RPMI8226 (cell line): Measurements from ENCODE around the gene DNAL1.

Experiments
- DNase-seq: peaks from one replicate; pipeline ENCODE4 v3.0.0-alpha.2; 2015

Gene DNAL1

DNA sequence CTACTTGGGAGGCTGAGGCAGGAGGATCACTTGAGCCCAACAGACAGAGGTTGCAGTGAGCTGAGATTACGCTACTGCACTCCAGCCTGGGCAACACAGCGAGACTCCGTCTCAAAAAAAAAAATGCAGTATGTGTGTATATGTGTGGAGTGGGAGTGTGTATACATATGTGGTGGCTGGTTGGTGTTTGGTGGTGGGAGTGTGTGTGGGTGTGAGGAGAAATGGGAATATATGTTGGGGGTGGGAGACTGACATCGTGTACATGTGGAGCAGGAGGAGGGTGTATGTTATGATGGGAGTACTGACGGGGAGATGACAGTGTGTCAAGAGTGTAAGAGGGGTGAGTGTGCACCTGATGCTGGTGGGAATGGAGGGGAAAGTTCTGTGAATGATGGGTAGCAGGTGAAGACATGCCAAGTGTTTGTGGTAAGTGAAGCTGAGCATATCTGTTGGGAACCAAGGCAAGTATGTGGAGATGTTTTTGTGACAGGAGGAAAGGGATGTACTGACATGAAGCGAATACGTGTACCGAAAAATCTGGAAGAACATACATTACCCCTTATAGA is 65.2 kb downstream of the DNAL1 start:
- no peak for DNase-seq

DNA sequence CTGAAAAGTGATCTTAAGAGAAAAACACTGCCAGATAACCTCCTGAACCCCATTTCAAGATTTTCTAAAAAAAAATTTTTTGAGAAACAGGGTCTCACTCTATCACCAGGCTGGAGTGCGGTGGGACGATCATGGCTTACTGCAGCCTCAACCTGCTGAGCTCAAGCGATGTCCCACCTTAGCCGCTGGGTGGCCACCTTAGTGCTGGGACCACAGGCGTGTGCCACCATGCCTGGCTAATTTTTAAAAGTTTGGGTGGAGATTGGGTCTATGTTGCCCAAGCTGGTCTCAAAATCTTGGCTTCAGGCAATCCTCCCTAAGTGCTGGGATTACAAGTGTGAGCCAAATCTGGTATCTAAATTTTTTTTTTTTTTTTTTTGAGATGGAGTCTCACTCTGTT is 66.0 kb downstream of the DNAL1 start:
- DNase-seq = no peak

DNA sequence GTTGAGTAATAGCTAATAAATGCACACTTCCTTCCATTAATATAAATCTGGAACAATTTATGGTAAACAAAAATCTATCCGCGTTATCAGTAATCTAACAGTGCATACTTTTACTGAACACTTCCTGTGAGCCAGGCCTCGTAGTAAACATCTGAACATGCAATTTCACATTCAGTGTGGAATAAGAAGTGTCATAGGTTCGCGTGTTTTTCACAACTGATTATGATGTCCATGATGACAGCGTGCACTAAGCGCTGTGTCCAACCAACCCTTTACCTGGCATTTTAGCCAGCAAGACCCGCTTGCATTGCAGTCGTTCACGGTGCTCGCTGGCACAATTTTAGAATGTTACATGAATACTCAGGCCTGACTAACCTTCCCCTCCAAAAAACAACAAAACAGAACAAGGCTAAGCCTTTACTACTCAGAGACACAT is 67.3 kb downstream of the DNAL1 start:
- no peak for DNase-seq

DNA sequence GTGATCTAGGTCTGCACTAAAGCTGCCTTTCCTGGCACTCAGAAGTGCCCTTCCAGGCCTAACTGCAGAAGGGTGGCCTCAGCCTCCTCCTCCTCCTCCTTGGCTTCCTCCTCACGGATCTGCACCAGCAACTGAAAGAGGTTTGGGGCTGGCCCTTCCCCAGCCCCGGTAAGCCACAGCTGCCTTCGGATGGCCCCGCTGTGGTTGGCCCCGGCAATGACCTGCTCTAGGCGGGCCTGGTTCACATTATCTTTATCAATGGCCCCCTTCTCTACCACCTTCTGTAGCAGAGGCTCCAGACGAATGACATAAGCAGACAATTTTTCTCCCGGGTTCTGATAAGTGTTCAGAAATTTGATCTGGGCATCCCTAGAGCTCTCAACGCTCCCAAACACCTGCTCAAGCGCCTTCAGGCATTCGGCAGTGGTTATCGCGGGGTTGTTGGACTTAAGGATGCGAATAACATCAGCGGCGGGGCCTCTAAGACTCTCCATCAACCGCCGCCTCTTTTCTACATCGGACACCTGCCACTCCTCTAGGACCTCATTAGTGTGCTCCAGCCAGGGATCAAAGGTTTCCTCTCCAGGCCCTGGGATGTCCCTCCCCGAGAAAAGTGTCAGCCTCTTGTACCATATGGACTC is 67.9 kb downstream of the DNAL1 start:
- no peak for DNase-seq

DNA sequence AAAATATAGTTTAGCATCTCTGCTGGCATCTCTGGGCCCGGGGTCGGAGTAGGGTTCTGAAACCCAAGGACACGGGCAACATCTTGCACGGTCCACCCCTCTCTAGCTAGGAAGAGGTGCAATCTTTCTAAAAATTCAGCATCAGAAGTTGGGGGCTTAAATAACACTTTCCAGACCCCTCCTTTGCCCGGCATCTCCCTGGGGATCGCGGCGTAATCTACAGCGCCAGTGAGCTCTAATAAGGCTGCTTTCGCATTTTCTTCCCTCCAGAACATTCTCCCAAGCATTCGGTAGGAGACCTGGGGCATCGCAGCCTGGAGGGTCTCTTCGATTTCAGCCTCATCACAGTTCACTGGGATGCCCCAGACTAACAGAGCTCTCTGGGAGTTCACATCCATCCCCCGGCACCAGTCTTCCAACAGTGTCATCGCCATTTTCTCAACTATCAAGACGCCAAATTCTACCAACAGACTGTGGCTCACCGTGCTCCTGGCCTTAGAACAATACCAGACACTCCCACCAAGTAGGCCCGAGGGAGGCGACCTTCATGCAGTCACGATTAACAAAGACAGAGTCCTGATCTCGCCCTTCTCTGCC is 68.5 kb downstream of the DNAL1 start:
- DNase-seq = no peak

DNA sequence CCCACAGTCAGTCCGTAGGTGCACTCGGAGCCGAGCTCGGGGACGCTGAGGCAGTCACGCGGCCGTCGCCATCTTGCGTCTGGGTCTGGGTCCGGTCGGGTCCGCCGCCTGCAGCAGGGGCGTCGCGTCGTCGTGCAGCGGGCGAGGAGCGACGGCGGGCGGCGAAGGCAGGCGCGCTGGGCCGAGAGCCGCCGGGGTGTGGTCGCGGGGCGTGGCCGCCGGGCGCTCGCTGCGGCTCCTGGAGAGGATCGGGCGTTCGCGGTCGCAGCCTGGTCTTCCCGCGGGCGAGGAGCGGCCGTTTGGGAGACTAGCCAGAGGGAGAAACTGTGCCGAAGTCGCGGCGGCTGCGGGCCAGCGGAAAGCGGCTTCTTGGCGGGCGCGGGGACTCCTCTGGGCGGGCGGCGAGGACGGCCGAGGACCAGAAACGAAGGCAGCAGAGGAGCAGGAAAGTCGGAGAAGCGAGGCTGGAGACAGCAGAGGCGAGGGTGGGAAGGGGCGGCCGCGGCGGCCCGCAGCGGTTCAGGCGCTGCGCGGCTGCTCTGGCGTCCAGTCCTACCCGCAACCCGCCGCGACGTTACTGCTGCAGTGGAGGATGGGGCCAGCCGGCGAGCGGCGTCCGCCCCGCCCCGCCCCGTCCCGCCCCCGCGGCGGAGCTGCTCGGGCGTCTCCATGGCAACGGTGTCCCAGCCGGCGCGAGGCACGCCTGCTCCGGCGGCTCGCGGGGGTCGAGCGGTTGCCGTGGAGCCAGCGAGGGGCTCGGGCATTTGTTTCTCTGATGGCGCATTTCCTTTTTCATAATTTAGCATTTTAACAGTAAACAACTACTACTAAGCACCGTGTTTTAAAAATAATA is 69.2 kb downstream of the DNAL1 start, which contains the start of gene PNMA1:
Gene PNMA1 (minus strand): TSS at position 582 of the 853 bp plus-strand sequence. CDS start 745 bp downstream, outside the sequence.
- DNase-seq = peak; percentile 81

DNA sequence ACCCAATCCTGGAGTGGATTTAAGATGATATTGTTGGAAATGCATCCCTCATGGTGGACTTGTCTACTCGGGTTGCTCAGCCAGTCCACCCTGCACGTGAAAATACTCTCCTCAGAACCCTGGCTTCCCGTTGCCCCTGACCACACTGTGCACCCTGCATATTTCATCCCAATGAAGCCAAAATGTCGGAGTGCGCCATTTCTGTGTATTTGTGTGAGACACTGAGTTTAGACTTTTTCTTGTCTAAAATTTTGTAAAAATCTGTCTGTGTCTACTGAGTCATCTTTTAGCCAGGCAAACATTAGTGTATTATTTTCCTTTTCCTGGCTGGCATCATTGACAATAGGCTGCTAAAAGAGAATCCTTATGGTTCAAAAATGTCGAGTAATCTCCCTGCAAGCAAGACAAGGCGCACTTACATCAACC is 69.9 kb downstream of the DNAL1 start:
- no peak for DNase-seq

DNA sequence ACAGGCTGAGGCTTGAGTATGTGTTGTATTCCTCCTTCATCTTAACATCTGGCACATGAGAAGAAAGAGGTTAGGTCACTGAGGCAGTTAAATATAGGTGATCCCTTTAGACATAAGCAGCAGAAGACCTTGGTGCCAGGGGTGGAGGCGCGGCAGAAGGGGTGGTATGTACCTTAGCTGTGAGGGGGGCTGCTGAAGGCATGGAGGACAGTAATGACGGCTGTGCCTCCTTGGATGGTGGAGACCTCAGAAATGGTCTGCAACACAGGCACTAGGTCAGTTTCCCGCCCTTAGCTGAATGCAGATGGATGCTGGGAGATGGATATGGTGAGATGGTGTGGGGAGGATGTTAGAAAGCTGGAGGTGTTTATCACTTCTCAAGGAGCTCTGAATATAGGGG is 70.9 kb downstream of the DNAL1 start:
- no peak for DNase-seq

DNA sequence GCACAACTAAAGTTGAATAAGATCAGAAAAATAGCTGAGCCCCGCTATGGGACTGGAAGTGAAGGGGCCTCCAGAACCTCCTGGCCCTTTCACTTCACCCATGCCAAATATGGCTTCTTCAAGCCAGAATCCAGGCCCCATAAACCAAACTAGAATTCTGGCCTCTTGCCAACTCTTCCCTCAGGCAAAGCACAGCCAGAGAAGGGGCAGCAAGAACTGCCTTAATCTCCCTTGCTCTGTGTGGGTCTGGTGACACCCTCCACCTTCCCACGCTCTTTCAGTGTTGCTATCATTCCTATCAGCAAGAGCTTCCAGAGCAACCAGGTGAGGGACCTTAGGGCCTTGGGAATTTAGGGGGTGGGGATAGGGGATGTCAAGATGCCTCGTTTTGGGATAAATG is 72.5 kb downstream of the DNAL1 start:
- DNase-seq = no peak

DNA sequence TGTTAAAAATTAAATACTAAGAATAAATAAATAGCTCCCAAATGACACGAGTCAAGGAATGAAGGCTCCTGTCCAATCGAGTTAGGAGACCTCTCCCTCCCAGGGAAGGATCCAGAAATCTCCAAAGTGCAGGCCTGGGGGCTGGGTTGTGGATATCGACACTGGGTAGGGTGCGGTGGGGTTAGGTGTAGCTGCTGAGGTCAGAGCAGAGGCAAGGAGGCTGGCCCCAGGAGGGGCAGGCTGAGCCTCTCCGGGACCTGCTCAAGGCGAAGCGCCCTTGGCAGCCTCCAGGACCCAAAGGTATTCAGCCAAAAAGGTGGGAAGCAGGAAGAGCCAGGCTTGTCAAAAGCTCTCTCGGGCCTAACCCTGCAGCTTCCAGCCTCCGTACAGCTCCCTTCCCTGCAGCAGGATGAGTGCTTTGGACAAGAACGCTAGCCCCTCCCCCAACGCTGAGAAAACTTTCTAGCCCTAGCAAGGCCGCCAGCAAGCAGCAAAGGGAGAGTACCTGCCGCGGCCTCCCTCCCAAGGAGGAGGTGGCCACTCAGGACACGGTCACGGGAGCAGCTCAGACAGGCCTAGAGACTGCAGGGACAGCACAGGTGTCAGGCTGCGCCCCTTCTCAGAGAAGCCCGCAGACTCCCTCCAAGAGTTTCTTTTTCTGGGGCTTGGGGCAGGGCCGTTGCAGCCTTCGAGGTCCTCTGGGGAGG is 73.1 kb downstream of the DNAL1 start:
- DNase-seq = no peak

DNA sequence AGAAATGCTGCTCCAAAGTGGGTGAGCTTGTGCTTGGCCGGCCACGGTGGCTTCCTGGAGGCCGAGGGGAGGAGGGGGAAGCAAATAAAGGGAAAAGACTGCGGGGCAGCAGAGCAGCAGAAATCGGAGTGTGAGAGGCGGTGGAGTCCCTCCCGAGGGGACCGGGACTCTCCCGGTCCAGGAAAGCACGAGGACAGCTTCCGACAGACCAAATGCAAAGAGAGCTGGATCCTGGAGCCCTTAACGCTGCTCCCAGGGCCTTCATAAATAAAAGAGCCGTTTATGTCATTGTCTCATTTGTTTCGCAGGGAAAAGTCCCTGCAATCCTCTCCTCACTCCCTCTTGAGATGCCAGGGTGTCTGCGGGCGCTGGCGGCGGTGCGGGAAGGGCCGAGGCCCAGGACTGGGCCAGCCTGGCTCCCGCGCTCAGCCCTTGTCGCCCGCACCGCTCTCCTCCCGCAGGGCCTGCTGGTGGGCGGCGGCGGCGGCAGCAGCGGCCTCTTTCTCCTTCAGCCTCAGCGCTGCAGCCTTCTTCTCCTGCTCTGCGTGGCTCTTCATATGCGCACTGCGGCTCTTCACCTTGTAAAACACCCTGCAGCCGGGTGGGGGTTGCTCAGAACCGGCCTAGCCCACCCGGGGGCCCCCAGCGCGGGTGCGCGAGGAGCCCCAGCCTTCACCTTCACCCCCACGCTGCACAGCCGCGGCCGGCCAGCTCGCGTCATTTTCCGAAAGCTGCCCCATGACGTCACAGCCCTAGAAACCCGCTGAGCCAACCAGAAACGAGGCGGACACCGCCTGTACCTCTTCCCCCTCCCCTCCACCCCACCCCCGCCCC is 73.8 kb downstream of the DNAL1 start:
- no peak for DNase-seq

DNA sequence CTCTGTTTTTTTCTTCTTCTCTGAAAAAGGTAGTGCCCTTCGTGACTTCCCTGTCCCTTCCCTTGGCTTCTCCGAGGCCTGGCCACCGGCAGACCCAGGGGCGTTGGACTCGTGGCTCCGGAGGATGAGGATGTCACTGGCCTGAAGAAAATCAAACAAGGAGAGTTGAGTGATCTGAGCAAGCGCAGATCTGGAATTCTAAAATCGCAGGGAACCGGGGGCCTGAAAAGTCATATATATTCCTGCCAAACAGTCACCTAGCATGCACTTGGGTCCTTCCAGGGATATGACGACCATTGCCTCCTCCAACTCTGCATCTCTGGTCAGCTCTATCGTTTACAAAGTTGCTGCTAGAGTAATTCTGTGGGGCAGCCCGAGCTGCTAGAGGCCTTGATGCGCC is 74.6 kb downstream of the DNAL1 start:
- no peak for DNase-seq

DNA sequence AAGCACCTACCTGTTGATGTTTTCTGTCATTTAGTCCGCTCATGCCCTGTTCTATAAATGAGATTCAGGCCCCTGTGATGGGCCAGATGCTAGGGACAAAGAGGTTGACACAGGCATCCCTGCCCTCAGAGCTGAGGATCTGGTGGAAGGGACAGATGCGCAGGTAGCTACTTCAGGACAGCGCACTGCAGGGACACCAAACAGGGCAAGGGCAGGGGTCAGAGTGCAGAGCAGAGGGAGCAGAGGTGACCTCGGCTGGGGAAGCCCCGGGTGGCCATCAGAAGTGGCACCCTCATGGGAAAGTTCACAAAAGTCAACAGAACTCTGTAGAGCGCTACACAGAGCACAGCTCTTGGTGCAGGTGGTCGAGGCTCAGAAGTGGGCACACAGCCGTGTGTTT is 75.0 kb downstream of the DNAL1 start:
- DNase-seq = no peak

DNA sequence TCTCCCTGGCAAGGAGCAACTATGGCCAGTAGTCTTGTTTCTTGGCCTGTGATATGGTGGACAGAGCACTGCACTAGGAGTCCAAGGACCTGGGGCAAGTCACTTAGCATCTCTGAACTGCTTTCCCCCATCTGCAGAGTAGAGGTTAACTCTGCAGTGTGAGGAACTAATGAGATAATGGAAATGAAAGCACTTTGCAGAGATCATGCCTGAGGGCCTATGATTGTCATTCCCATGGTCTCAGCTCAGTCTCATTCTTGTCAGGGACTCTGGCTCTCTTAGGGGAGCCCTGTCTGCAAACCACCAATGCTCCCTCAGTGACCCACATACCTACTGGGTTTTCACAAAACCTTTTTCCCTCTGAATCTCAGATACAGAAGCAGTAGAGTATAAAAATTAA is 75.8 kb downstream of the DNAL1 start:
- DNase-seq = no peak

DNA sequence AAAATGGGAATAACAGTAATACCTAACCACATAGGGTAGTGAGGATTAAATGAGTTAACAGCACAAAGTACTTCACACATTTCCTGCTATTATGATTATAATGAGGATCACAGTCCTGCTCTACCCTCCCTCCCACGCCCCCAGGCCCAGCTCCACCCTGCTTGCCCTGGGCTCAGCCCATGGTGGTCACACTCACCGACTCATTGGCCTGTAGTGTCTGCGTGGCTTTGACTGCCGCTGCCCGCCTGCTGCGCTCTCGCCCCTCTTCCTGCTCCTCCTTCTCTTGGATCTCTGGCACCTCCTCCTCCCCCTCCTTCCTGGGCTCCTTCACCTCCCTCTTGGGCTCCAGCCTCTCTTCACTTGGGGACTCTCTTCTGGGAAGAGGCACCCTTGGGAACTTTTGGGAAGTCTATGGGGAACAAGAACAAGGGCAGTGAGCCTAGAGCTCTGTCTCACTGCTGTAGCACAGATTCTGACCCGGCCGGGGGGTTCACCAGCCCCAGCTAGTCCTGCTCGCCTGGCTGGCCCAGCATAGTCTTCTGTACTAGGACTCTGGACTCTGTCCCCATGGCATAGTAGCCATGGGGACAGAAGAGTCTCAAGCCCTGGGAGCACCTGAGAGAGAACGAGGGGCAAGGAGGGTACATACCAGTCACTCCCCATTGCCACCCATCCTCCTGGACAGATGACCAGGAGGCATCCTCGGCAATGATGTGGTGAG is 76.5 kb downstream of the DNAL1 start:
- no peak for DNase-seq

DNA sequence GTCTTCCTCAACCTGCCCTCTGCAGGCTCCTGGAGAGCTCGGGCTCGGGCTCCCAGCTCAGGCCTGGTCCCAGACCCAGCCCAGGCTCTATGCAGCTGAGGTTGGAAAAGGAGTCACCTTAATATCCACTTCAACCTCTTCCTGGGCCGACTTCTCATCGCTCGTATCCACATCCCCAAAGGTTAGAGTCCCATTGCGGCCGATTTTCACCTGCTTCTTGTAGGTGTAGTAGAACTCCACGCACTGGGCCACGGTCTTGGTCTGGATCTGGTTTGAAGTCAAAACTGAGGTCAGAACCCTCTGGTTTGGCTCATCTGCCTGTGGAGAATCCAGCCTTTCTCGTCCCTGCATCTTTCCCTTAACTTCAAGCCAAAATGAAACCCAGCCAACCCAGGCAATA is 77.8 kb downstream of the DNAL1 start:
- DNase-seq = no peak

DNA sequence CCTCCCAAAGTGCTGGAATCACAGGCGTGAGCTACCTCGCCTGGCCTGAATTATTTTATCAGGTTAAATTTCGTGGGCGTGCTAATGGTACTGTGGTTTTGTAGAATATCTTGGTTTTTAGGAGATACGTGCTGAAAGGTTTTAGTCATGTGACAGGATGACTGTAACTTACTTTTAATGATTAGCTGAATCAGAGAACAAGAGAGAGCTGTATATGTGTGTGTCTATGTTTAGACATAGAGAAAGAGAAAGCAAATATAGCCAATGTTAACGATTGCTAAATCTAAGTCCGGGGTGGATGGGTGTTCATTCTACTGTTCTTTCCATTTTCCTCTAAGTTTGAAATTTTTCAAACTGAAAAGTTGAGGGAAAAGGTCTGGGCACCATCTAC is 78.6 kb downstream of the DNAL1 start:
- DNase-seq = no peak

DNA sequence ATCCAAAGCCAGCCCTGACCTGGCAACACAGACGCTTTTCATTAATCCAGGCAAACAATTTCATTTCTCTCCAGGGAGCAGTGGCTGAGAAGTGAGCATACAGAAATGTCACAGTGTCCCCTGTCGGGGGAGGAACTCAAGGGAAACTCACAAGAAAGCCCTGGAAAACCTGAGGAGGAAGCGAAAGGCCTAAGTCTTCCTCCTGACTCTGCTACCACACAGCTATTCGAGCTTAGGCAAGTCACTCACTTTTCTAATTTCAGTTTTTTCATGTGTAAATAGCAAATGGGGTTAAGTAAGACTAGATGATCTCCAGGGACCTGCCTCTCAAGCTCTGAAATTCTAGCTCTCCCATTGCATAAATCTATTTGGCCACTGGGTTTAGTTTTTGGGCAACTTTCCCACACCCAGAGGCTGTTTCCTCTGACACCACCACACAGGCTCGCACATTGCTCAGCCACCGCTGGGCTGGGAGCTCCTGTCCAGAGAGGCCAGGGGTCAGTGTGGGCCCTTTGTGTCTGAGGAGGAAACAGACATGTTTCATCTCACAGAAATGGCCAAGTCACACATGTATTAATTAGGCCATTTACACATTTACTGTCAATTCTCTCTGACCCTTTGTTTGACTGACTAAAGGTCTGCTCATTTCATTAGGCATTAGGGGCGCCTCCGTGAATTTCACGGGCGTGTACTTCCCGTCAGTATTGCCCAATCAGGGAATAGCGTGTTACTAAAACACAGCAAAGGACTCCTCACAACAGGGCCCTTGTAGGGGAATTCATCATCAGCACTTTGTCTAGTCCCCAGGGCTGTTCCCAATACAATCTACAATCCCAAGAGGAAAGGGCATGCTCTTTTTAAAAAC is 79.2 kb downstream of the DNAL1 start:
- DNase-seq = no peak

DNA sequence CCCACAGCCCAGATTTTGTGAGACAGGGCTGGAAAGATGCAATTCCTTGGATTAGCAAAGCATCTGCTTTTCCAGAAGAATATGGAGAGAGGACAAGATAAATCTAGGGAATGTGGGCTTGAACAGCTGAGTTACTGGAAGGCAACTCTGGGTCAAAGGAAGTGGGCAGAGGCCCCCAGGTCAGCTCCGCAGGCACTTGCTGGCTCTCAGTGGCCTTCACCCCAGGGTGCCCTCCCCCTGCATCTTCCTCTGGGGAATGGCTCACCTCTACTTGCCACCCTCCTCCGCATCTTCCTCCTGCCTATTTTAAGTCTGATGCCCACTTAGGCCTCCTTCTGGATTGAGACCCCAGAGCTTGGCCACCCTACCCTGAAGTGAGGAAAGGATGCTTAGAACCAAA is 79.9 kb downstream of the DNAL1 start:
- no peak for DNase-seq
